ENCODE measurements around the gene CCDC192.

DNA sequence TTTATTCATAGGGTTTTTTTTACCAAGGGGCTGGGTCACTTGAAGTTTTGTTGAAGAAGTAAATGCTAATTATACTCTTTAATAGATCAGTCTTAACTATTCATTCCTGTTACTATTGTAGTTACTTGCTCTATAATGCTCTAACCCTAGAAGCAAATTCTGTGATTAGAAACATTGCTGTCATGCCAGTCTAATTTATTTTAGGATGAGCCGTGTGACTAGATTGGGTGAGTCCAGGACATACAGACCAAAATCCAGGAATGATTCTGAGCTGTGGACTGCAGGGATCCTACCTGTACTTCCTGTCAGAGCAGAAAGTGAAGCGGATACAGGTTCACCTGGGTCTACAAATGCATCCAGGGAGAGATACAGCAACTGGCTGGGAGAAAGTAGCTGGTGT is 757 bp upstream of the CCDC192 start:
- no peak for TF ChIP-seq CTCF (conservative IDR thresholded peaks at IDR 0.05)
- TF ChIP-seq ZFX (IDR thresholded peaks at IDR 0.05) = no peak
